Measurements from ENCODE around the gene TNS4.

TNS4 gene

GRCh38 chr17:40533896-40534295, 32.5 kb upstream of the TNS4 start:
- H3K27ac ChIP-seq: no peak overlapping the region
- no peak for TF ChIP-seq CTCF (IDR thresholded peaks at IDR 0.05)
- no peak for TF ChIP-seq ZFX (IDR thresholded peaks at IDR 0.05; ENCODE audit: borderline replicate concordance)

GRCh38 chr17:40532520-40533253, 31.3 kb upstream of the TNS4 start:
- no peak overlapping the region for H3K27ac ChIP-seq
- TF ChIP-seq ZFX (IDR thresholded peaks at IDR 0.05; ENCODE audit: borderline replicate concordance) (no peak), CTCF (IDR thresholded peaks at IDR 0.05) (no peak)

GRCh38 chr17:40531051-40531991, 29.9 kb upstream of the TNS4 start:
- TF ChIP-seq CTCF (IDR thresholded peaks at IDR 0.05) (no peak), ZFX (IDR thresholded peaks at IDR 0.05; ENCODE audit: borderline replicate concordance) (no peak)
- no peak overlapping the region for H3K27ac ChIP-seq

GRCh38 chr17:40530531-40530994, 29.1 kb upstream of the TNS4 start:
- TF ChIP-seq ZFX (IDR thresholded peaks at IDR 0.05; ENCODE audit: borderline replicate concordance): no peak
- no peak for TF ChIP-seq CTCF (IDR thresholded peaks at IDR 0.05)
- no peak overlapping the region for H3K27ac ChIP-seq

GRCh38 chr17:40529991-40530390, 28.6 kb upstream of the TNS4 start:
- TF ChIP-seq ZFX (IDR thresholded peaks at IDR 0.05; ENCODE audit: borderline replicate concordance) (no peak), CTCF (IDR thresholded peaks at IDR 0.05) (no peak)
- H3K27ac ChIP-seq: no peak overlapping the region

GRCh38 chr17:40528692-40529417, 27.4 kb upstream of the TNS4 start:
- no peak overlapping the region for H3K27ac ChIP-seq

More at GRCh38 chr17:40528692-40529417, 27.4 kb upstream of the TNS4 start:
- TF ChIP-seq CTCF (IDR thresholded peaks at IDR 0.05): no peak
- TF ChIP-seq ZFX (IDR thresholded peaks at IDR 0.05; ENCODE audit: borderline replicate concordance): no peak

All from 22Rv1 (cell line).